GM13976 (cell line): ENCODE results near the gene FAF1.
A peak's percentile ranks its signal among the peaks of the same experiment; 100 is the strongest.

Experiments
- DNase-seq: peaks from one replicate; pipeline ENCODE4 v3.0.0; 2012; ENCODE audit warnings: low spot score
- CTCF ChIP-seq: IDR thresholded peaks from 2 replicates; pipeline ENCODE4 v1.5.1; 2012; ENCODE audit warnings: borderline replicate concordance, mild to moderate bottlenecking; ENCODE audit not compliant: insufficient read depth; ENCODE audit errors: extremely low read depth, missing control alignments, control extremely low read depth
- in situ Hi-C: fragments of 300-500 bp; cut with MboI; formaldehyde crosslinking; loops from one replicate; pipeline ENCODE4 v1.12.0; 2022; ENCODE audit warnings: low sequenced_read_pairs, mixed read lengths, inconsistent platforms; ENCODE audit not compliant: unreplicated experiment

Gene FAF1

GRCh38 chr1:50447961-50448360 is 512.1 kb downstream of the FAF1 start:
- TF ChIP-seq CTCF: no peak
- no peak for DNase-seq
- in situ Hi-C loops: no loop called here

GRCh38 chr1:50441183-50441582 is 518.9 kb downstream of the FAF1 start:
- in situ Hi-C loops: no loop called here
- TF ChIP-seq CTCF: no peak
- no peak for DNase-seq

- TF ChIP-seq CTCF: no peak
- in situ Hi-C loops: no loop called here
- no peak for DNase-seq
These were observed 521.1 kb downstream of the FAF1 start for GRCh38 chr1:50438945-50439344.

- in situ Hi-C loops: no loop called here
- TF ChIP-seq CTCF: no peak
These were observed 523.6 kb downstream of the FAF1 start for GRCh38 chr1:50436489-50436888.

GRCh38 chr1:50430010-50430405 is 530.1 kb downstream of the FAF1 start:
- no peak for TF ChIP-seq CTCF
- DNase-seq: no peak
- in situ Hi-C loops: no loop called here

More at GRCh38 chr1:50436489-50436888, 523.6 kb downstream of the FAF1 start:
- DNase-seq: no peak

GRCh38 chr1:50427818-50428779 is 532.0 kb downstream of the FAF1 start:
- peak; percentile 48 for DNase-seq
- no peak for TF ChIP-seq CTCF
- in situ Hi-C loops: no loop called here
